ENCODE measurements around the gene ZNF101.

- TF ChIP-seq CTCF (IDR thresholded peaks at IDR 0.05; ENCODE audit: low read depth, low read length) (no peak), EZH2phosphoT487 (IDR thresholded peaks at IDR 0.05; ENCODE audit: low read depth) (no peak)
Measured at GRCh38 chr19:19635313-19635702, 33.3 kb upstream of the ZNF101 start.

Measured in OCI-LY3 (cell line).